SU-DHL-6 (cell line): ENCODE data around the gene ITPR2.

Experiments used
- H2AFZ ChIP-seq: fragments of 200-600 bp; sonication (generic); 2 replicates; pipeline ENCODE4 v1.6.1; 2014; ENCODE audit warnings: low read depth, mild to moderate bottlenecking, moderate library complexity, mixed read lengths, antibody characterized with exemption, low read length; ENCODE audit not compliant: severe bottlenecking
- H3F3A ChIP-seq: fragments of 200-600 bp; shearing (Covaris generic); 2 replicates; pipeline ENCODE4 v1.6.0; 2016; ENCODE audit warnings: antibody characterized with exemption, mild to moderate bottlenecking; ENCODE audit not compliant: insufficient read depth
- H3K27ac ChIP-seq: fragments of 200-600 bp; sonication (generic); 2 replicates; pipeline ENCODE4 v1.5.1; 2016; ENCODE audit warnings: low read depth, mild to moderate bottlenecking, low read length, moderate library complexity, mixed read lengths
- H3K27me3 ChIP-seq: fragments of 200-600 bp; sonication (generic), shearing (Covaris generic); 2 replicates; pipeline ENCODE4 v1.6.0; 2014; ENCODE audit warnings: mild to moderate bottlenecking, low read length
- H3K36me3 ChIP-seq: fragments of 200-600 bp; sonication (generic); 2 replicates; pipeline ENCODE4 v1.6.1; 2014; ENCODE audit warnings: mild to moderate bottlenecking, low read length, mixed read lengths
- H3K4me2 ChIP-seq: fragments of 300-600, 200-600 bp; shearing (Covaris generic), sonication (generic); 2 replicates; pipeline ENCODE4 v1.6.0; 2014; ENCODE audit warnings: low read length, low read depth, mild to moderate bottlenecking; ENCODE audit not compliant: poor library complexity, severe bottlenecking
- H3K4me3 ChIP-seq: fragments of 200-600 bp; sonication (generic); 2 replicates; pipeline ENCODE4 v1.5.1; 2014; ENCODE audit warnings: antibody characterized with exemption, low read length, mild to moderate bottlenecking, mixed read lengths; ENCODE audit not compliant: insufficient read depth, poor library complexity, severe bottlenecking
- H3K79me2 ChIP-seq: fragments of 200-600 bp; sonication (generic); 2 replicates; pipeline ENCODE4 v1.6.1; 2014; ENCODE audit warnings: mild to moderate bottlenecking, low read length, moderate library complexity; ENCODE audit not compliant: insufficient read depth
- H3K9ac ChIP-seq: fragments of 200-600 bp; sonication (generic); 2 replicates; pipeline ENCODE4 v1.7.0; 2014; ENCODE audit warnings: mild to moderate bottlenecking, low read length
- H3K9me2 ChIP-seq: fragments of 200-600 bp; sonication (generic); replicated peaks from 2 replicates; pipeline ENCODE4 v1.6.1; 2014; ENCODE audit warnings: low read length; ENCODE audit not compliant: insufficient read depth
- H3K9me3 ChIP-seq: fragments of 200-600 bp; sonication (generic); 2 replicates; pipeline ENCODE4 v1.6.1; 2014; ENCODE audit warnings: low read length, mixed read lengths; ENCODE audit not compliant: insufficient read depth
- H4K20me1 ChIP-seq: fragments of 200-600 bp; sonication (generic); 2 replicates; pipeline ENCODE4 v1.6.1; 2014; ENCODE audit warnings: low read depth, mild to moderate bottlenecking, antibody characterized with exemption, low read length, moderate library complexity, mixed read lengths
- CTCF ChIP-seq: fragments of 200-600 bp; sonication (generic); IDR thresholded peaks from one replicate; pipeline ENCODE4 v1.5.1; 2017; ENCODE audit warnings: antibody characterized with exemption, mild to moderate bottlenecking, low read length, moderate library complexity; ENCODE audit not compliant: insufficient read depth, poor library complexity, severe bottlenecking
- EZH2phosphoT487 ChIP-seq: fragments of 200-600 bp; sonication (generic), shearing (Covaris generic); conservative IDR thresholded peaks from 2 replicates; pipeline ENCODE4 v1.6.1; 2018; ENCODE audit warnings: mild to moderate bottlenecking, antibody characterized with exemption, low read length, moderate library complexity, mixed read lengths

ITPR2 gene

DNA sequence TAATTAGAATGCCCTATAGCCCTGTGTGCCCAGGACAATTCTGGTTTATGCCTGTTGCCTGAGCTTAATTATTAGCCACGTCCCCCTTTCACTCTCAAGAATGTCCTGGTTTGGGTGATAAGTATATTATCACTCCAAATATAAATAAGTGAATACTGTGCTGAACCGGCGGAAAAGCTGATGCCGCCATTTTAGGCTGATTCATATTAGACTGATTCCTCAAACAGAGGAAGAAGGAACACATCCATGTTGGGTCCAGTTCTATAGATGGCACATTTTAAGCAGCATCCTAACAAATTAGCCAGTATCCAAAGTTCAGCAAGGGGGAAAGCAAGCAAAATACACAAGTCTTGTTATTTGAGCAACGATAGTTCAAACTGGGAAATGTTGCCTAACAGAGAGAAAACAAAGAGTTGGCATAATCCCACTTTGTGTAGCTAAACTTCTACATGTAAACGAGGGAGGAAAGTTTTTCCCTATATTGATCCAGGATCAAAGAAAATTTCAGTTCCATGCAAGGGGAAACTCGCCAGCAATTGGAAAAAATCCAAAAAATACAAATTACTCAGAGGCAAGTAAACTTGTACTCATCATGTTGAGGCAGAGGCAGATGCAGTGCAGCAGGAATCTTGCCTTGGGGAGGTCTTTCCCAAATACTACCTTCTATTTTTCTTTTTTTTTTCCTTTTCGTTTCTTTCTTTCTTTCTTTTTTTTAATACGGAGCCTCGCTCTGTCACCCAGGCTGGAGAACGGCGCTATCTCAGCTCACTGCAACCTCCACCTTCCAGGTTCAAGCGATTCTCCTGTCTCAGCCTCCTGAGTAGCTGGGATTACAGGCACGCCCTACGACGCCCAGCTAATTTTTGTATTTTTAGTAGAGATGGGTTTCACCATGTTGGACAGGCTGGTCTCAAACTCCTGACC is 96.2 kb downstream of the ITPR2 start:
- H3K9ac ChIP-seq: no peak overlapping the region
- no peaks in the 10 kb centered on the region for H3K79me2 ChIP-seq
- H2AFZ ChIP-seq: no peak overlapping the region
- no peaks in the 10 kb centered on the region; the same call in 1 of the 2 replicates for H3K9me2 ChIP-seq
- no peak for TF ChIP-seq EZH2phosphoT487
- TF ChIP-seq CTCF: no peak
- H3K4me3 ChIP-seq: no peak overlapping the region
- H3K27ac ChIP-seq: no peak overlapping the region
- 0 out of 2 replicates have a peak, but pooled peaks cover 5% of the 10 kb centered on the region for H3K36me3 ChIP-seq
- no peak overlapping the region for H3K4me2 ChIP-seq
- H3K27me3 ChIP-seq: no peaks in the 10 kb centered on the region
- H3K9me3 ChIP-seq: peaks cover 7% of the 10 kb centered on the region
- H4K20me1 ChIP-seq: no peaks in the 10 kb centered on the region
- no peaks in the 10 kb centered on the region for H3F3A ChIP-seq

- H3K27me3 ChIP-seq: no peaks in the 10 kb centered on the region
- no peak overlapping the region for H3K4me3 ChIP-seq
- no peaks in the 10 kb centered on the region for H3F3A ChIP-seq
- H3K9ac ChIP-seq: no peak overlapping the region
- no peaks in the 10 kb centered on the region; the same call in 1 of the 2 replicates for H3K9me2 ChIP-seq
- no peaks in the 10 kb centered on the region for H4K20me1 ChIP-seq
- no peak overlapping the region for H3K4me2 ChIP-seq
- 0 out of 2 replicates have a peak, but pooled peaks cover 5% of the 10 kb centered on the region for H3K36me3 ChIP-seq
- H3K9me3 ChIP-seq: peaks cover 7% of the 10 kb centered on the region
- no peak for TF ChIP-seq EZH2phosphoT487
- TF ChIP-seq CTCF: no peak
- H3K27ac ChIP-seq: no peak overlapping the region
- no peak overlapping the region for H2AFZ ChIP-seq
- H3K79me2 ChIP-seq: no peaks in the 10 kb centered on the region
These were observed 97.8 kb downstream of the ITPR2 start for GRCh38 chr12:26735249-26735639.

DNA sequence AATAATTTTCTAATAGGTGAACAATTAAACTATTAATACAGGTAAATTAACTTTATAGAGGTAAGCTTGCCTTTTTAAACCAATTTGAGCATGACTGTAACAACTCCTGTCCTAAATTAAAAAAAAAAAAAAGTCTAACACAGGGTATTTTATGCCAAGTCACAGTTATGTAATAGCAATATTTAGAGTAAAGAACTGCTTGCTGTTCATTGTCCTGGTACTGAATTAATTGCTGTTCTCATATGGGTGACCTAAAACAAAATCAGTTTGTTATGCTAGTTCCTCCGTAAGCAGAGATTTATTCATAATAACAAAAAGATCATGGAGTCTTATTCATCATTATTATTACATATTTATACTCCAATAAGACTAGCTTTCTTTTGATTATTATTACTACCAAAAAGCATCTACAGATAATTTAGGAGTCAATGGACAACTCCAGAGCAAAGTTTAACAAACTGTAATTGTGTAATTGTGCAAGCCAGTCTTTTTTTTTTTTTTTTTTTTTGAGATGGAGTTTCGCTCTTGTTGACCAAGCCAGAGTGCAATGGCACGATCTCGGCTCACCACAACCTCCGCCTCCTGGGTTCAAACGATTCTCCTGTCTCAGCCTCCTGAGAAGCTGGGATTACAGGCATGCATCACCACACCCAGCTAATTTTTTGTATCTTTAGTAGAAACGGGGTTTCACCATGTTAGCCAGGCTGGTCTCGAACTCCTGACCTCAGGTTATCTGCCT is 98.3 kb downstream of the ITPR2 start:
- Histone ChIP-seq H3K9ac (no peak overlapping the region), H3K9me2 (no peaks in the 10 kb centered on the region; the same call in 1 of the 2 replicates), H3K4me3 (no peak overlapping the region), H4K20me1 (no peaks in the 10 kb centered on the region), H2AFZ (no peak overlapping the region), H3F3A (no peaks in the 10 kb centered on the region), H3K36me3 (0 out of 2 replicates have a peak, but pooled peaks cover 5% of the 10 kb centered on the region), H3K9me3 (peaks cover 7% of the 10 kb centered on the region), H3K27ac (no peak overlapping the region), H3K4me2 (no peak overlapping the region), H3K27me3 (no peaks in the 10 kb centered on the region), H3K79me2 (no peaks in the 10 kb centered on the region)
- TF ChIP-seq EZH2phosphoT487 (no peak), CTCF (no peak)
